Upper lobe of left lung (tissue), 6 donors: Measurements from ENCODE around the gene SYPL2. TPM values are rescaled to one million over a fixed set of nuclear protein-coding genes. Genes with fewer than 3 reads are reported as not detected.

Source experiments
- ATAC-seq, 2 donors: fragments of 200-7000 bp; cut with Tn5 transposase; one replicate each; pipeline ENCODE4 v1.9.1; 2022; ENCODE audit warnings: mild to moderate bottlenecking in 2 of 2, moderate library complexity in 2 of 2; ENCODE audit not compliant: low FRiP score in 2 of 2
- DNase-seq, 2 donors: peaks; one replicate each; pipeline ENCODE4 v3.0.0-alpha.2; 2019 to 2020
- H3K27ac ChIP-seq, 4 donors: fragments of 200-600 bp; sonication (generic); one replicate each; pipeline ENCODE4 v1.5.1; 2016 to 2019
- H3K27me3 ChIP-seq, 4 donors: fragments of 200-600 bp; sonication (generic); one replicate each; pipeline ENCODE4 v1.5.1; 2017 to 2019
- H3K36me3 ChIP-seq, 4 donors: fragments of 200-600 bp; sonication (generic); one replicate each; pipeline ENCODE4 v1.5.1; 2016 to 2019
- H3K4me1 ChIP-seq, 4 donors: fragments of 200-600 bp; sonication (generic); one replicate each; pipeline ENCODE4 v1.5.1; 2018 to 2019
- H3K4me3 ChIP-seq, 4 donors: fragments of 200-600 bp; sonication (generic); one replicate each; pipeline ENCODE4 v1.5.1; 2017 to 2019; ENCODE audit warnings: mild to moderate bottlenecking in 2 of 4, moderate library complexity in 1 of 4
- H3K9me3 ChIP-seq, 4 donors: fragments of 200-600 bp; sonication (generic); one replicate each; pipeline ENCODE4 v1.5.1; 2018 to 2019
- CTCF ChIP-seq, 6 experiments: fragments of 450-650 bp in 4 of 6; fragments of 200-600 bp in 2 of 6; sonication (generic) in 2 of 6; IDR thresholded peaks; one replicate each; pipeline ENCODE4 v1.5.1; 2016 to 2019; ENCODE audit warnings: antibody characterized with exemption in 6 of 6
- EP300 ChIP-seq, 4 donors: sonication (generic); formaldehyde crosslinking; IDR thresholded peaks; one replicate each; pipeline ENCODE4 v1.5.1; 2017; ENCODE audit warnings: antibody characterized with exemption in 4 of 4, control low read depth in 2 of 4
- POLR2A ChIP-seq, 4 donors: fragments of 450-650 bp; IDR thresholded peaks; one replicate each; pipeline ENCODE4 v1.5.1; 2016 to 2017; ENCODE audit warnings: antibody characterized with exemption in 4 of 4, mild to moderate bottlenecking in 2 of 4
- POLR2AphosphoS5 ChIP-seq, 2 donors: sonication (generic); formaldehyde crosslinking; IDR thresholded peaks; one replicate each; pipeline ENCODE4 v1.5.1; 2017; ENCODE audit warnings: antibody characterized with exemption in 2 of 2
- WGBS, 2 donors: methylation state at CpG; one replicate each; pipeline ENCODE4 v1.1.5; 2017 to 2018; 5-methylcytosine and 5-hydroxymethylcytosine counted together
- total RNA-seq, 6 donors: library from RNA; depleted of rRNA in 4 of 6; stranded (reverse); fragments of >200 nt in 4 of 6; gene quantifications; one replicate each; pipeline versions ENCODE4 v1.1.0 to v1.2.1, GENCODE V29; 2016 to 2021
- donor health status: DM: no; HTN: no; CAD: no; lungs with moderate emphysema.
- donor health status: DM: no; HTN: yes; CAD: no; lungs with severe emphysema.

The SYPL2 gene
- total RNA-seq, 6 donors from 2014 or later = 0.30 to 3.1 (median 1.1) TPM

DNA sequence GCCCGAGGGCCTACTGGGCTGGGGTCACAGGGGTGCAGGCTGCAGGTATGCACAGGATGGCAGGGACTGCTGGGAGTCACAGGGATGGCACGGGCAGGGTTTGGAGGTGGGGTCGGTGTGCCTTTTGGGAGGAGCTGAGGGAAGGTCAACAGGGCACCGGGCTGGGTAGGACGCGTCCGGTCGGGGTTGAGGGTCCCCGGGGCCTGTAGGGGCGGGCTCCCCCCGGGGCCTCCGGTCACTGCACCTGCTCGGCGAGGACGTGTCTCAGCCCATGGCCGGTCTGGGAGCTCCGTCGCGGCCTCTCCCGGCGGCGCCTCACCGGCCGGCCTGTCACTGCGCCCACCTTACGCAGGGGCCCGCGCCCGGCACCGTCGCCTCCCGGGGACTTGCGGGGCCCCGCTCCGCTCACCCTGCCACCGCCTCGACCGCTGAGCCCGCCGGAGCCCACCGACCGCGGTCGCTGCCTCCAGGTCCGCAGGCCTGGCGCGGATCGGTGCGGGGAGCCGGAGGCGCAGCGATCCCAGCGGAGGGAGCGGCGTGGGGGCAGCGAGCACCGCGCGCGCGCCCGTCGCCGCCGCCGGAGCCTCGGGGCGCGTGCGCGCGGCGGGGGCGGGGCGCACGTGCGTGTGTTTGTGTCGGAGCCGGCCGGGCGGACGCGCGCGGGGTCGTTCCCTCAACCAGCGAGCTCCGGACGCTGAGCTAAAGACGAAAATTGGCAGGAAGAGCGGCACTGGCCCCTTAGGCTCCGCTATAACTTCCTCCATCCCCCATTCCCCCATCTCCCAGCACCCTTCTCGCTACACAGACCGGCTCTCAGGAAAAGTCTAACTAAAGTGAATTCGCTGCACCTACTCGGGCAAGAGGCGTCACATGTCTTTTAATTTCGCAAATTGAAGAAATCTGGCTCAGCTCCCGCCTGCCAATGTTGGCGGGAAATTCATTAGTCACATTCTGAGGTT, 43.1 kb downstream of the SYPL2 start, which contains the start of gene AMIGO1:
Gene AMIGO1 (minus strand): TSS at position 552 of the 959 bp plus-strand sequence. CDS start 815 bp downstream, outside the sequence.
- WGBS, 2 donors = 0 to 4% methylated on average over 16 to 42 of the region's 100 CpGs
- peak within 1 kb of the TSS in 2 of 4 donors; percentile 49 to 68 for H3K27ac ChIP-seq
- peak within 1 kb of the TSS; percentile 57 to 92 (median 80) for H3K4me3 ChIP-seq
- no peaks in the 10 kb centered on the region for H3K27me3 ChIP-seq
- ATAC-seq (peak in 1 of 2 donors; percentile 89), DNase-seq (peak; percentile 53 to 96)
- no peak for TF ChIP-seq POLR2A (IDR thresholded peaks at IDR 0.05)
- TF ChIP-seq CTCF (IDR thresholded peaks at IDR 0.05) = peak in 1 of 6 experiments; percentile 12
- no peaks in the 10 kb centered on the region for H3K9me3 ChIP-seq
- peaks cover 12 to 23% (median 15%) of the 10 kb centered on the region in 4 donors for H3K4me1 ChIP-seq
- no peaks in the 10 kb centered on the region for H3K36me3 ChIP-seq

DNA sequence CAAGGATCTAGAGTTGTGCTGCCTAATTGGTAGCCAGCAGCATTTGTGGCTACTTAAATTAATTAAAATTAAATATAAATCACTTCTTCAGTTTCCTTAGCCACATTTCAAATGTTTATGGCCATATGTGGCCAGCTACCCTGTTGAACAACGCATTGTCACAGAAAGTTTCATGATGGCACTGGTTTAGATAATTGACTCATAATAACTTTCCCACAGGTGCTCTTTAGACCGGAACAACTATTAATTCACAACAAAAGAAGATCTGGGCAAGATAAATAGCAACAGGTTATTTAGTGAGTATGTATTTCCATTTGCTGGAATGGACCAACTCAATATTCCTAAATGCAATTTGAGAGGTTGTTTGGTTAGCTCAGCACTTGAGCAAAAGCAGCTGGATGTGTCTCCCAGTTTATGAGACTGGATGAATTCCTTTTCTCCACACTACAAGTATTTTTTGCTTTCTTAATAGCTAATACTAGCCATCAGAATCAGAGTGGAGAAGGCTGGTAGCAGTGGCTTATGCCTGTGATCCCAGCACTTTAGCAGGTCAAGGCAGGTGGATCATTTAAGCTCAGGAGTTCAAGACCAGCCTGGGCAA, 46.9 kb downstream of the SYPL2 start:
- H3K4me3 ChIP-seq = no peak overlapping the region
- H3K9me3 ChIP-seq = no peaks in the 10 kb centered on the region
- H3K36me3 ChIP-seq = no peaks in the 10 kb centered on the region
- H3K27ac ChIP-seq = no peak overlapping the region
- ATAC-seq = no peak
- DNase-seq = no peak
- WGBS, 2 donors = 80 to 86% methylated on average over 2 of the region's 2 CpGs
- no peaks in the 10 kb centered on the region for H3K27me3 ChIP-seq
- TF ChIP-seq EP300 (IDR thresholded peaks at IDR 0.05) (no peak), POLR2AphosphoS5 (IDR thresholded peaks at IDR 0.05) (no peak), POLR2A (IDR thresholded peaks at IDR 0.05) (no peak), CTCF (IDR thresholded peaks at IDR 0.05) (no peak)
- peaks cover 12 to 23% (median 15%) of the 10 kb centered on the region in 4 donors for H3K4me1 ChIP-seq

GRCh38 chr1:109514846-109515245, 48.5 kb downstream of the SYPL2 start:
- 55 to 58% methylated on average over 3 of the region's 3 CpGs for WGBS, 2 donors
- H3K9me3 ChIP-seq = no peaks in the 10 kb centered on the region
- no peaks in the 10 kb centered on the region for H3K27me3 ChIP-seq
- H3K27ac ChIP-seq = no peak overlapping the region
- H3K4me1 ChIP-seq = peaks cover 6 to 10% (median 9%) of the 10 kb centered on the region in 4 donors
- ATAC-seq (no peak), DNase-seq (no peak)
- H3K36me3 ChIP-seq = no peaks in the 10 kb centered on the region
- TF ChIP-seq POLR2A (IDR thresholded peaks at IDR 0.05) = no peak
- no peak for TF ChIP-seq POLR2AphosphoS5 (IDR thresholded peaks at IDR 0.05)
- no peak for TF ChIP-seq CTCF (IDR thresholded peaks at IDR 0.05)
- TF ChIP-seq EP300 (IDR thresholded peaks at IDR 0.05) = no peak
- H3K4me3 ChIP-seq = no peak overlapping the region

DNA sequence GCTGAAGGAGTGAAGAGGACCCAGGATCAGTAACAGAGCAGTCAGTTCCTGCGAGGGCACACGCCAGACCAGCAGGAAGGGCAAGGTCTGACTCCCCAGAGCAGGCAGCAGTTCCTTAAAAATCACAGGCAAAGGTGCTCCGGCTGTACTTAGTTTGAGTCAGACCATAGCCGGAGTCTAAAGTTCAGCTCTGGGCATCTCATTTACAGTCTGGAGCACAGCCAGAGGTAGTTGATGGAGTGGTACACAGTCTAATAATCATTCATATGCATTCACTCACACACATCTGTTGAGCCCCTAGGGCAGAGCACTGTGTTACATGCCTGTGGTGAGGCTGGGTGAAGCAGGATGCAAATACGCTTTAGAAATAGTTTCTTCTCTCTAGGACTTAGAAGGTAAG, 50.5 kb downstream of the SYPL2 start:
- WGBS, 2 donors = 83 to 87% methylated on average over 5 of the region's 5 CpGs
- H3K4me3 ChIP-seq = no peak overlapping the region
- H3K36me3 ChIP-seq = no peaks in the 10 kb centered on the region
- no peak for TF ChIP-seq EP300 (IDR thresholded peaks at IDR 0.05)
- no peak for TF ChIP-seq CTCF (IDR thresholded peaks at IDR 0.05)
- no peak for TF ChIP-seq POLR2A (IDR thresholded peaks at IDR 0.05)
- no peak for TF ChIP-seq POLR2AphosphoS5 (IDR thresholded peaks at IDR 0.05)
- DNase-seq (no peak), ATAC-seq (no peak)
- H3K4me1 ChIP-seq = no peaks in the 10 kb centered on the region
- no peaks in the 10 kb centered on the region for H3K27me3 ChIP-seq
- H3K9me3 ChIP-seq = no peaks in the 10 kb centered on the region
- H3K27ac ChIP-seq = no peak overlapping the region
